ENCODE results near the gene SPC24.
"Not testable (repeated sequence)": the region's sequence is repeated elsewhere in the genome, so short reads cannot be mapped to it uniquely, and the experiment has no call there.

The SPC24 gene

GRCh38 chr19:11191273-11191755 lies 35.7 kb upstream of the SPC24 start:
- no peak for DNase-seq

GRCh38 chr19:11190501-11190900 lies 34.9 kb upstream of the SPC24 start:
- DNase-seq, result no peak

GRCh38 chr19:11187441-11187840 lies 31.9 kb upstream of the SPC24 start:
- DNase-seq, result no peak

- DNase-seq, result no peak
These were observed 27.4 kb upstream of the SPC24 start for GRCh38 chr19:11182994-11183393.

- DNase-seq, result no peak
These were observed 25.9 kb upstream of the SPC24 start for GRCh38 chr19:11181488-11181887.

- DNase-seq, result not testable (repeated sequence)
These were observed 25.4 kb upstream of the SPC24 start for GRCh38 chr19:11180975-11181374.

GRCh38 chr19:11180346-11180745 lies 24.8 kb upstream of the SPC24 start:
- no peak for DNase-seq

GRCh38 chr19:11179716-11180297 lies 24.2 kb upstream of the SPC24 start:
- DNase-seq, result no peak

GRCh38 chr19:11179145-11179465 lies 23.5 kb upstream of the SPC24 start:
- DNase-seq, result not testable (repeated sequence)

GRCh38 chr19:11177592-11177991 lies 22.0 kb upstream of the SPC24 start:
- DNase-seq, result no peak

- no peak for DNase-seq
These were observed 21.0 kb upstream of the SPC24 start for GRCh38 chr19:11176466-11177193.

GRCh38 chr19:11175920-11176319 lies 20.3 kb upstream of the SPC24 start:
- no peak for DNase-seq

GRCh38 chr19:11174336-11174735 lies 18.8 kb upstream of the SPC24 start:
- DNase-seq, result no peak

GRCh38 chr19:11173516-11174155 lies 18.1 kb upstream of the SPC24 start:
- no peak for DNase-seq

GRCh38 chr19:11172576-11172975 lies 17.0 kb upstream of the SPC24 start:
- no peak for DNase-seq

- DNase-seq, result no peak
These were observed 15.6 kb upstream of the SPC24 start for GRCh38 chr19:11171144-11171543.

- no peak for DNase-seq
These were observed 14.5 kb upstream of the SPC24 start for GRCh38 chr19:11169896-11170678.

GRCh38 chr19:11168568-11168967 lies 13.0 kb upstream of the SPC24 start:
- no peak for DNase-seq

GRCh38 chr19:11166281-11167142 lies 10.9 kb upstream of the SPC24 start:
- no peak for DNase-seq

GRCh38 chr19:11165486-11166030 lies 10.0 kb upstream of the SPC24 start:
- no peak for DNase-seq

GRCh38 chr19:11164879-11165406 lies 9.4 kb upstream of the SPC24 start:
- DNase-seq, result no peak

- DNase-seq, result no peak
These were observed 8.7 kb upstream of the SPC24 start for GRCh38 chr19:11164296-11164695.

All from activated effector memory CD4-positive, alpha-beta T cell treated with anti-CD3 and anti-CD28 coated beads, Interleukin-2, amount 50 U/mL, for 16 hours (primary cell).